AG09319 (cell line): ENCODE data around the gene ENOX1.
A peak's percentile ranks its signal among the peaks of the same experiment; 100 is the strongest.

Source experiments
- DNase-seq: peaks from one replicate; pipeline ENCODE4 v3.0.0-alpha.2; 2010; ENCODE audit warnings: low read depth; ENCODE audit errors: extremely low read depth
- CTCF ChIP-seq: IDR thresholded peaks from 2 replicates; pipeline ENCODE4 v1.5.1; 2011; ENCODE audit warnings: low read depth, mild to moderate bottlenecking, inconsistent platforms, low read length, moderate library complexity

The ENOX1 gene

GRCh38 chr13:43401361-43401760, 385.4 kb downstream of the ENOX1 start:
- DNase-seq, result no peak

GRCh38 chr13:43397111-43397510, 389.7 kb downstream of the ENOX1 start:
- no peak for TF ChIP-seq CTCF

More at GRCh38 chr13:43401361-43401760, 385.4 kb downstream of the ENOX1 start:
- no peak for TF ChIP-seq CTCF

GRCh38 chr13:43391036-43391435, 395.7 kb downstream of the ENOX1 start:
- TF ChIP-seq CTCF, result no peak
- DNase-seq, result no peak

More at GRCh38 chr13:43397111-43397510, 389.7 kb downstream of the ENOX1 start:
- DNase-seq, result no peak

GRCh38 chr13:43390619-43391018, 396.2 kb downstream of the ENOX1 start:
- no peak for DNase-seq
- TF ChIP-seq CTCF, result no peak

GRCh38 chr13:43389983-43390382, 396.8 kb downstream of the ENOX1 start:
- no peak for TF ChIP-seq CTCF
- DNase-seq, result peak; percentile 82

GRCh38 chr13:43389573-43389972, 397.2 kb downstream of the ENOX1 start:
- DNase-seq, result no peak
- no peak for TF ChIP-seq CTCF

- no peak for DNase-seq
- TF ChIP-seq CTCF, result no peak
Observed at GRCh38 chr13:43388282-43389034, 398.3 kb downstream of the ENOX1 start.
